ENCODE data around the gene CAMKK2. TPM values are rescaled to one million over a fixed set of nuclear protein-coding genes. Genes with fewer than 3 reads are reported as not detected.

CAMKK2 gene
- total and polyA plus RNA-seq, 2 of the 4 experiments (the other 2 are of a cell fraction): 15.2 to 24.7 TPM

DNA sequence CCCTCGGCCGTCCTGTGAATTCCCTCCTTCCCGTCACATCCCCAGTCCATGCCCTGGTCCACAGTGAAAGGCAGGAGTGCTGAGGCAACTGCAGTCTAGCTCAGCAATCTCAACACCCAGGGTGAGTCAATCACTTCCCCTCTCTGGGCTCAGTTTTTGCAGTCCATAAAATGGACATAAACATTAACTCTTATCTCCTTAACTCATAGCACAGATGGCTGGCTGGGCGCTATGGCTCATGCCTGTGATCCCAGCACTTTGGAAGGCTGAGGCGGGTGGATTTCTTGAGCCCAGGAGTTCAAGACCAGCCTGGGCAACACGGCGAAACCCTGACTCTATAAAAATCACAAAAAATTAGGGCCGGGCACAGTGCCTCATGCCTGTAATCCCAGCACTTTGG lies 32.4 kb downstream of the CAMKK2 start:
- H3K9me3 ChIP-seq (ENCODE audit: control insufficient read depth, insufficient read depth, low read length): no peaks in the 10 kb centered on the region
- DNase-seq: no peak
- no peak overlapping the region for H3K27ac ChIP-seq (ENCODE audit: insufficient read depth, low read length)
- H2BK5ac ChIP-seq (ENCODE audit: low read depth, low read length, poor library complexity, severe bottlenecking): no peak overlapping the region
- no peak overlapping the region for H3K4me2 ChIP-seq (ENCODE audit: low read depth, low read length)
- no peaks in the 10 kb centered on the region for H3K27me3 ChIP-seq (ENCODE audit: control insufficient read depth, insufficient read depth, low read length)
- no peak overlapping the region for H3K9ac ChIP-seq (ENCODE audit: low read depth, low read length)
- no TSS peak for BruUV-seq (replicated peaks)
- no peak overlapping the region for H3K14ac ChIP-seq (replicated peaks; ENCODE audit: low read depth, low read length)
- H2AK5ac ChIP-seq (ENCODE audit: low read depth, low read length): no peak overlapping the region
- in situ Hi-C loops (cut with MboI; ENCODE audit: low sequenced_read_pairs): no loop called here
- no peak overlapping the region for H4K91ac ChIP-seq (ENCODE audit: insufficient read depth, low read depth, low read length)
- no peaks in the 10 kb centered on the region for H3K4me1 ChIP-seq (ENCODE audit: control insufficient read depth, insufficient read depth, low read length)
- intact Hi-C loops (cut with micrococcal nuclease): no loop called here
- H3K23ac ChIP-seq (ENCODE audit: low read depth, low read length): no peak overlapping the region
- H4K20me1 ChIP-seq (ENCODE audit: insufficient read depth, low read length): no peaks in the 10 kb centered on the region
- H2BK120ac ChIP-seq (ENCODE audit: low read depth, low read length): no peak overlapping the region
- H3K9me1 ChIP-seq (ENCODE audit: insufficient read depth, low read length): no peaks in the 10 kb centered on the region
- no peak overlapping the region for H4K5ac ChIP-seq (ENCODE audit: low read depth, low read length)
- no peak overlapping the region for H4K8ac ChIP-seq (ENCODE audit: low read depth in 2 of 2, low read length in 2 of 2)
- H3K56ac ChIP-seq (ENCODE audit: extremely low read depth, insufficient read depth, low read length): no peak overlapping the region
- no peak overlapping the region for H3K18ac ChIP-seq (ENCODE audit: low read depth, low read length)
- H2AK9ac ChIP-seq (replicated peaks; ENCODE audit: low read depth, low read length, poor library complexity): no peak overlapping the region
- POLR2A ChIA-PET (ENCODE audit: unreplicated experiment): no interaction called here
- no peak overlapping the region for H2AFZ ChIP-seq (replicated peaks; ENCODE audit: low read length, poor library complexity)
- H3K4ac ChIP-seq (ENCODE audit: low read depth, low read length): no peak overlapping the region
- peaks cover 50% of the 10 kb centered on the region for H3K36me3 ChIP-seq (ENCODE audit: control insufficient read depth, insufficient read depth, low read length)
- H3K79me1 ChIP-seq (ENCODE audit: low read depth in 1 of 2, low read length in 2 of 2): no peaks in the 10 kb centered on the region; a peak in 1 of 4 replicates
- CTCF ChIA-PET: no interaction called here
- no peak for ATAC-seq (ENCODE audit: low read depth)
- H3K4me3 ChIP-seq (ENCODE audit: insufficient read depth, low read depth, low read length): no peak overlapping the region
- TF ChIP-seq POLR2A (IDR thresholded peaks at IDR 0.05; ENCODE audit: low read depth, low read length) (no peak), CHD1 (IDR thresholded peaks at IDR 0.05; ENCODE audit: low read depth, low read length) (no peak), NFE2L2 (IDR thresholded peaks at IDR 0.05; ENCODE audit: low read depth, low read length) (no peak), RAD21 (IDR thresholded peaks at IDR 0.05; ENCODE audit: low read length) (no peak), MXI1 (IDR thresholded peaks at IDR 0.05; ENCODE audit: borderline replicate concordance, low read depth, low read length) (no peak), CEBPB (IDR thresholded peaks at IDR 0.05; ENCODE audit: low read depth, low read length) (no peak), FOS (IDR thresholded peaks at IDR 0.05; ENCODE audit: low read depth, low read length) (no peak), RFX5 (IDR thresholded peaks at IDR 0.05; ENCODE audit: low read depth, low read length) (no peak)
- TF ChIP-seq, protein P1, sequence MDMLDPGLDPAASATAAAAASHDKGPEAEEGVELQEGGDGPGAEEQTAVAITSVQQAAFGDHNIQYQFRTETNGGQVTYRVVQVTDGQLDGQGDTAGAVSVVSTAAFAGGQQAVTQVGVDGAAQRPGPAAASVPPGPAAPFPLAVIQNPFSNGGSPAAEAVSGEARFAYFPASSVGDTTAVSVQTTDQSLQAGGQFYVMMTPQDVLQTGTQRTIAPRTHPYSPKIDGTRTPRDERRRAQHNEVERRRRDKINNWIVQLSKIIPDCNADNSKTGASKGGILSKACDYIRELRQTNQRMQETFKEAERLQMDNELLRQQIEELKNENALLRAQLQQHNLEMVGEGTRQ (IDR thresholded peaks at IDR 0.05; ENCODE audit: low read depth, low read length): no peak
- TF ChIP-seq, protein P2, sequence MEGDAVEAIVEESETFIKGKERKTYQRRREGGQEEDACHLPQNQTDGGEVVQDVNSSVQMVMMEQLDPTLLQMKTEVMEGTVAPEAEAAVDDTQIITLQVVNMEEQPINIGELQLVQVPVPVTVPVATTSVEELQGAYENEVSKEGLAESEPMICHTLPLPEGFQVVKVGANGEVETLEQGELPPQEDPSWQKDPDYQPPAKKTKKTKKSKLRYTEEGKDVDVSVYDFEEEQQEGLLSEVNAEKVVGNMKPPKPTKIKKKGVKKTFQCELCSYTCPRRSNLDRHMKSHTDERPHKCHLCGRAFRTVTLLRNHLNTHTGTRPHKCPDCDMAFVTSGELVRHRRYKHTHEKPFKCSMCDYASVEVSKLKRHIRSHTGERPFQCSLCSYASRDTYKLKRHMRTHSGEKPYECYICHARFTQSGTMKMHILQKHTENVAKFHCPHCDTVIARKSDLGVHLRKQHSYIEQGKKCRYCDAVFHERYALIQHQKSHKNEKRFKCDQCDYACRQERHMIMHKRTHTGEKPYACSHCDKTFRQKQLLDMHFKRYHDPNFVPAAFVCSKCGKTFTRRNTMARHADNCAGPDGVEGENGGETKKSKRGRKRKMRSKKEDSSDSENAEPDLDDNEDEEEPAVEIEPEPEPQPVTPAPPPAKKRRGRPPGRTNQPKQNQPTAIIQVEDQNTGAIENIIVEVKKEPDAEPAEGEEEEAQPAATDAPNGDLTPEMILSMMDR (conservative IDR thresholded peaks at IDR 0.05; ENCODE audit: low read depth, low read length): no peak
- TF ChIP-seq, protein P3, sequence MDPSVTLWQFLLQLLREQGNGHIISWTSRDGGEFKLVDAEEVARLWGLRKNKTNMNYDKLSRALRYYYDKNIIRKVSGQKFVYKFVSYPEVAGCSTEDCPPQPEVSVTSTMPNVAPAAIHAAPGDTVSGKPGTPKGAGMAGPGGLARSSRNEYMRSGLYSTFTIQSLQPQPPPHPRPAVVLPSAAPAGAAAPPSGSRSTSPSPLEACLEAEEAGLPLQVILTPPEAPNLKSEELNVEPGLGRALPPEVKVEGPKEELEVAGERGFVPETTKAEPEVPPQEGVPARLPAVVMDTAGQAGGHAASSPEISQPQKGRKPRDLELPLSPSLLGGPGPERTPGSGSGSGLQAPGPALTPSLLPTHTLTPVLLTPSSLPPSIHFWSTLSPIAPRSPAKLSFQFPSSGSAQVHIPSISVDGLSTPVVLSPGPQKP (IDR thresholded peaks at IDR 0.05; ENCODE audit: borderline replicate concordance, low read depth, low read length): no peak
- WGBS, 2 experiments (ENCODE audit: extremely low coverage in 2 of 2, insufficient read length in 1 of 2): 90% methylated on average over 2 of the region's 8 CpGs; no CpG with 5 or more reads in 1 of the 2 experiments
- H2BK20ac ChIP-seq (ENCODE audit: low read depth, low read length): no peak overlapping the region
- dilution Hi-C loops (cut with HindIII; ENCODE audit: low sequenced_read_pairs, unreplicated experiment): no loop called here
- H2BK15ac ChIP-seq (ENCODE audit: low read depth, low read length): no peak overlapping the region
